ENCODE data around the gene SUMF2. TPM values are rescaled to one million over a fixed set of nuclear protein-coding genes. Genes with fewer than 3 reads are reported as not detected.
A peak's percentile ranks its signal among the peaks of the same experiment; 100 is the strongest.
"Not testable (repeated sequence)": the region's sequence is repeated elsewhere in the genome, so short reads cannot be mapped to it uniquely, and the experiment has no call there.

Gene SUMF2
- polyA plus RNA-seq, 1 donor from 2014 or later = 69.3 TPM

DNA sequence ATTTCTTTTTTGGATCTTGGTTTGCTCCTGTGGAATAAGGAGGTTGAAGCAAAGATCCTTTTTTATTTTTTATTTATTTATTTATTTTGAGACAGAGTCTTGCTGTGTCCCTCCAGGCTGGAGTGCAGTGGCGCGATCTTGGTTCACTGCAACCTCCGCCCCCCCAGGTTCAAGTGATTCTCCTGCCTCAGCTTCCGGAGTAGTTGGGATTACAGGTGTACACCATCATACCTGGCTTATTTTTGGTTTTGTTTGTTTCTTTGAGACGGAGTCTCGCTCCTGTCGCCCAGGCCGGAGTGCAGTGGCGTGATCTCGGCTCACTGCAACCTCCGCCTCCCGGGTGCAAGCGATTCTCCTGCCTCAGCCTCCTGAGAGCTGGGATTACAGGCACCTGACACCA, 2.3 kb downstream of the SUMF2 start:
- not testable (repeated sequence) for H3K36me3 ChIP-seq (ENCODE audit: insufficient read depth, low read length); H2AFZ ChIP-seq (ENCODE audit: low read depth, low read length)

DNA sequence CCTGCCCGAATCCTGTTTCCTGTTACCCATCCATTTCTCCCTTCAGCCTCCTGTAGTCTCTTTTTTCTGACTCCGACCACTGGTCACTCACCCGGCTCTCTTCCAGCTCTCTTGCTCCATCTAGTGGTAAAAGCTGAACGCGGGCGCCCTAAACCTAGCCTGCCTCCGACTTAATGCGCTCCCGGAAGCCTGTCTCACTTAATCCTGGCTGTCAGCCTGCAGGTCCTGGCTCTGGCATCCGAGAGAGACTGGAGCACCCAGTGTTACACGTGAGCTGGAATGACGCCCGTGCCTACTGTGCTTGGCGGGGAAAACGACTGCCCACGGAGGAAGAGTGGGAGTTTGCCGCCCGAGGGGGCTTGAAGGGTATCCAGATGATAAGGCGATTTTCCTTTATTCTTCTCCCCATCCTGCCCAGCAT, 10.3 kb downstream of the SUMF2 start:
- TF ChIP-seq EZH2 (IDR thresholded peaks at IDR 0.05; ENCODE audit: borderline replicate concordance, insufficient read depth, low read length, poor library complexity, severe bottlenecking) (no peak), RAD21 (conservative IDR thresholded peaks at IDR 0.05) (peak; percentile 73), EP300 (conservative IDR thresholded peaks at IDR 0.05; ENCODE audit: poor library complexity, severe bottlenecking) (no peak), SMC3 (conservative IDR thresholded peaks at IDR 0.05; ENCODE audit: poor library complexity) (peak; percentile 80)
- TF ChIP-seq, protein P1, sequence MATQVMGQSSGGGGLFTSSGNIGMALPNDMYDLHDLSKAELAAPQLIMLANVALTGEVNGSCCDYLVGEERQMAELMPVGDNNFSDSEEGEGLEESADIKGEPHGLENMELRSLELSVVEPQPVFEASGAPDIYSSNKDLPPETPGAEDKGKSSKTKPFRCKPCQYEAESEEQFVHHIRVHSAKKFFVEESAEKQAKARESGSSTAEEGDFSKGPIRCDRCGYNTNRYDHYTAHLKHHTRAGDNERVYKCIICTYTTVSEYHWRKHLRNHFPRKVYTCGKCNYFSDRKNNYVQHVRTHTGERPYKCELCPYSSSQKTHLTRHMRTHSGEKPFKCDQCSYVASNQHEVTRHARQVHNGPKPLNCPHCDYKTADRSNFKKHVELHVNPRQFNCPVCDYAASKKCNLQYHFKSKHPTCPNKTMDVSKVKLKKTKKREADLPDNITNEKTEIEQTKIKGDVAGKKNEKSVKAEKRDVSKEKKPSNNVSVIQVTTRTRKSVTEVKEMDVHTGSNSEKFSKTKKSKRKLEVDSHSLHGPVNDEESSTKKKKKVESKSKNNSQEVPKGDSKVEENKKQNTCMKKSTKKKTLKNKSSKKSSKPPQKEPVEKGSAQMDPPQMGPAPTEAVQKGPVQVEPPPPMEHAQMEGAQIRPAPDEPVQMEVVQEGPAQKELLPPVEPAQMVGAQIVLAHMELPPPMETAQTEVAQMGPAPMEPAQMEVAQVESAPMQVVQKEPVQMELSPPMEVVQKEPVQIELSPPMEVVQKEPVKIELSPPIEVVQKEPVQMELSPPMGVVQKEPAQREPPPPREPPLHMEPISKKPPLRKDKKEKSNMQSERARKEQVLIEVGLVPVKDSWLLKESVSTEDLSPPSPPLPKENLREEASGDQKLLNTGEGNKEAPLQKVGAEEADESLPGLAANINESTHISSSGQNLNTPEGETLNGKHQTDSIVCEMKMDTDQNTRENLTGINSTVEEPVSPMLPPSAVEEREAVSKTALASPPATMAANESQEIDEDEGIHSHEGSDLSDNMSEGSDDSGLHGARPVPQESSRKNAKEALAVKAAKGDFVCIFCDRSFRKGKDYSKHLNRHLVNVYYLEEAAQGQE (IDR thresholded peaks at IDR 0.05; ENCODE audit: borderline replicate concordance) = no peak
- TF ChIP-seq, protein P2, sequence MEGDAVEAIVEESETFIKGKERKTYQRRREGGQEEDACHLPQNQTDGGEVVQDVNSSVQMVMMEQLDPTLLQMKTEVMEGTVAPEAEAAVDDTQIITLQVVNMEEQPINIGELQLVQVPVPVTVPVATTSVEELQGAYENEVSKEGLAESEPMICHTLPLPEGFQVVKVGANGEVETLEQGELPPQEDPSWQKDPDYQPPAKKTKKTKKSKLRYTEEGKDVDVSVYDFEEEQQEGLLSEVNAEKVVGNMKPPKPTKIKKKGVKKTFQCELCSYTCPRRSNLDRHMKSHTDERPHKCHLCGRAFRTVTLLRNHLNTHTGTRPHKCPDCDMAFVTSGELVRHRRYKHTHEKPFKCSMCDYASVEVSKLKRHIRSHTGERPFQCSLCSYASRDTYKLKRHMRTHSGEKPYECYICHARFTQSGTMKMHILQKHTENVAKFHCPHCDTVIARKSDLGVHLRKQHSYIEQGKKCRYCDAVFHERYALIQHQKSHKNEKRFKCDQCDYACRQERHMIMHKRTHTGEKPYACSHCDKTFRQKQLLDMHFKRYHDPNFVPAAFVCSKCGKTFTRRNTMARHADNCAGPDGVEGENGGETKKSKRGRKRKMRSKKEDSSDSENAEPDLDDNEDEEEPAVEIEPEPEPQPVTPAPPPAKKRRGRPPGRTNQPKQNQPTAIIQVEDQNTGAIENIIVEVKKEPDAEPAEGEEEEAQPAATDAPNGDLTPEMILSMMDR (IDR thresholded peaks at IDR 0.05; ENCODE audit: poor library complexity, severe bottlenecking) = peak; percentile 81

More for the DNA sequence above, 2.3 kb downstream of the SUMF2 start:
- H3F3A ChIP-seq (ENCODE audit: insufficient read depth, low read length, poor library complexity, severe bottlenecking); H3K4me3 ChIP-seq (ENCODE audit: low read length); H4K20me1 ChIP-seq (ENCODE audit: insufficient read depth); H3K4me2 ChIP-seq (ENCODE audit: low read length); H3K27me3 ChIP-seq (ENCODE audit: insufficient read depth, low read depth, low read length); H3K9ac ChIP-seq (ENCODE audit: low read length); H3K9me2 ChIP-seq (ENCODE audit: insufficient read depth, low read length); H3K79me2 ChIP-seq (replicated peaks; ENCODE audit: insufficient read depth, low read length); H3K27ac ChIP-seq (ENCODE audit: low read length); H3K9me3 ChIP-seq (ENCODE audit: low read length): not testable (repeated sequence)

DNA sequence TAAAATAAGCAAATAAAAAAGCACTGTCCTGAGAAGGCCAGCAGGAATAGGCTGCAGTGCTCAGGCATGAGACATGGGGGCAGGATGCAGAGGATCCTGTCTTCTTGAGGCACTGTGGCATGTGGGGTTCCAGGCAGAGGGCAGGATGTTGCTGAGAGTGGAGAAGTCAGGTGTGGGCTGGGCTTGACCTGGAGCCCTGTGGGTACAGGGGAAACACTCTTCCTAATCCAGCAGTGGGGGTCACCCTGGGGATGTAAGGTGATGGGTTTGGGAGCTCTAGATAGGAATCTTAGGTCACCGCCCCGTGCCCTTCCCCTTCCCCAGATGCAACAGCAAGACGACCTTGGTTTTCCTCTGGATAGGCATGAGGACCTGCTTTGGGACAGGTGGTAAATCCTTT, 13.6 kb downstream of the SUMF2 start:
- no peaks in the 10 kb centered on the region for H3K36me3 ChIP-seq (ENCODE audit: insufficient read depth, low read length)
- H3K4me3 ChIP-seq (ENCODE audit: low read length) = no peak overlapping the region
- H3K9me2 ChIP-seq (ENCODE audit: insufficient read depth, low read length) = no peaks in the 10 kb centered on the region
- H2AFZ ChIP-seq (ENCODE audit: low read depth, low read length) = no peak overlapping the region
- H3K27me3 ChIP-seq (ENCODE audit: insufficient read depth, low read depth, low read length) = no peaks in the 10 kb centered on the region
- TF ChIP-seq MXI1 (conservative IDR thresholded peaks at IDR 0.05; ENCODE audit: poor library complexity, severe bottlenecking) (no peak), SMC3 (conservative IDR thresholded peaks at IDR 0.05; ENCODE audit: poor library complexity) (no peak), EP300 (conservative IDR thresholded peaks at IDR 0.05; ENCODE audit: poor library complexity, severe bottlenecking) (no peak), TAF1 (IDR thresholded peaks at IDR 0.05; ENCODE audit: low read depth) (no peak), RAD21 (conservative IDR thresholded peaks at IDR 0.05) (no peak), EZH2 (IDR thresholded peaks at IDR 0.05; ENCODE audit: borderline replicate concordance, insufficient read depth, low read length, poor library complexity, severe bottlenecking) (no peak), POLR2AphosphoS5 (IDR thresholded peaks at IDR 0.05) (no peak)
- TF ChIP-seq, protein P1 (IDR thresholded peaks at IDR 0.05; ENCODE audit: borderline replicate concordance) = no peak
- TF ChIP-seq, protein P2 (IDR thresholded peaks at IDR 0.05; ENCODE audit: poor library complexity, severe bottlenecking) = no peak
- H3F3A ChIP-seq (ENCODE audit: insufficient read depth, low read length, poor library complexity, severe bottlenecking) = no peaks in the 10 kb centered on the region
- H3K9ac ChIP-seq (ENCODE audit: low read length) = no peak overlapping the region
- H3K27ac ChIP-seq (ENCODE audit: low read length) = no peak overlapping the region
- H4K20me1 ChIP-seq (ENCODE audit: insufficient read depth) = no peaks in the 10 kb centered on the region
- H3K79me2 ChIP-seq (replicated peaks; ENCODE audit: insufficient read depth, low read length) = no peaks in the 10 kb centered on the region
- H3K4me2 ChIP-seq (ENCODE audit: low read length) = no peak overlapping the region
- no peaks in the 10 kb centered on the region for H3K9me3 ChIP-seq (ENCODE audit: low read length)

More for the DNA sequence above, 10.3 kb downstream of the SUMF2 start:
- Histone ChIP-seq H3K9me3 (ENCODE audit: low read length) (no peaks in the 10 kb centered on the region), H3K4me3 (ENCODE audit: low read length) (no peak overlapping the region), H3K9me2 (ENCODE audit: insufficient read depth, low read length) (no peaks in the 10 kb centered on the region), H3K79me2 (replicated peaks; ENCODE audit: insufficient read depth, low read length) (no peaks in the 10 kb centered on the region), H3K9ac (ENCODE audit: low read length) (no peak overlapping the region), H3K27me3 (ENCODE audit: insufficient read depth, low read depth, low read length) (no peaks in the 10 kb centered on the region), H3F3A (ENCODE audit: insufficient read depth, low read length, poor library complexity, severe bottlenecking) (no peaks in the 10 kb centered on the region), H3K27ac (ENCODE audit: low read length) (no peak overlapping the region), H2AFZ (ENCODE audit: low read depth, low read length) (no peak overlapping the region), H3K36me3 (ENCODE audit: insufficient read depth, low read length) (no peaks in the 10 kb centered on the region), H3K4me2 (ENCODE audit: low read length) (no peak overlapping the region), H4K20me1 (ENCODE audit: insufficient read depth) (no peaks in the 10 kb centered on the region)

Data from neural cell (in vitro differentiated cells).